Caco-2 (cell line): Measurements from ENCODE around the gene NGDN. TPM values are rescaled to one million over a fixed set of nuclear protein-coding genes. Genes with fewer than 3 reads are reported as not detected.
A peak's percentile ranks its signal among the peaks of the same experiment; 100 is the strongest.

Source experiments
- BruUV-seq: library from RNA; stranded (reverse); fragments of 400-500 nt; replicated peaks from 2 replicates; lab custom pipeline; 2021; lab: Mats Ljungman, UMichigan
- CTCF ChIA-PET: fragments of 300-600 bp; sonication (Branson Sonifier 250); formaldehyde crosslinking; loops from one replicate; lab custom pipeline; 2022; ENCODE audit warnings: antibody characterized with exemption; lab: Charles Lee
- POLR2A ChIA-PET: fragments of 300-600 bp; sonication (Branson Sonifier 250); formaldehyde crosslinking; loops from one replicate; lab custom pipeline; 2022; ENCODE audit warnings: antibody characterized with exemption; lab: Charles Lee
- DNase-seq, 2 experiments: peaks; one replicate each; pipeline versions ENCODE4 v3.0.0 to v3.0.0-alpha.2; 2020 to 2022
- H3K27me3 ChIP-seq: replicated peaks from 2 replicates; pipeline ENCODE4 v1.6.0; 2011; ENCODE audit warnings: low read length; ENCODE audit not compliant: control insufficient read depth, insufficient read depth
- H3K36me3 ChIP-seq: 2 replicates; pipeline ENCODE4 v1.5.1; 2011; ENCODE audit warnings: low read length; ENCODE audit not compliant: control insufficient read depth, insufficient read depth
- H3K4me1 ChIP-seq: fragments of 250-450 bp; sonication (Bioruptor Pico); 2 replicates; pipeline ENCODE4 v1.5.1; 2020; ENCODE audit warnings: mild to moderate bottlenecking
- H3K4me3 ChIP-seq: 2 replicates; pipeline ENCODE4 v1.5.1; 2011; ENCODE audit warnings: low read depth, mild to moderate bottlenecking, control low read depth, low read length
- H3K9me3 ChIP-seq: fragments of 250-450 bp; sonication (Bioruptor Pico); 2 replicates; pipeline ENCODE4 v1.5.1; 2020; ENCODE audit warnings: mild to moderate bottlenecking, moderate library complexity
- H3K27ac Mint-ChIP-seq: one replicate; pipeline ENCODE4 v1.8.0; 2022; ENCODE audit warnings: mixed read lengths; ENCODE audit not compliant: unreplicated experiment
- H3K27me3 Mint-ChIP-seq: one replicate; pipeline ENCODE4 v1.8.0; 2022; ENCODE audit warnings: mixed read lengths; ENCODE audit not compliant: insufficient read depth, unreplicated experiment
- H3K36me3 Mint-ChIP-seq: one replicate; pipeline ENCODE4 v1.8.0; 2022; ENCODE audit warnings: mild to moderate bottlenecking, mixed read lengths; ENCODE audit not compliant: insufficient read depth, unreplicated experiment
- H3K4me1 Mint-ChIP-seq: one replicate; pipeline ENCODE4 v1.8.0; 2022; ENCODE audit warnings: low read depth, mixed read lengths; ENCODE audit not compliant: unreplicated experiment
- H3K4me3 Mint-ChIP-seq: one replicate; pipeline ENCODE4 v1.8.0; 2022; ENCODE audit warnings: mild to moderate bottlenecking, moderate library complexity, mixed read lengths; ENCODE audit not compliant: unreplicated experiment
- H3K9me3 Mint-ChIP-seq: one replicate; pipeline ENCODE4 v1.8.0; 2022; ENCODE audit warnings: mixed read lengths; ENCODE audit not compliant: unreplicated experiment
- CTCF ChIP-seq, 2 experiments: fragments of 200-600 bp in 1 of 2; IDR thresholded peaks; 1 replicate in 1 of 2; 2 replicates in 1 of 2; pipeline versions ENCODE4 v1.5.1 to v1.8.0; 2011 to 2022; ENCODE audit warnings: antibody characterized with exemption in 1 of 2, control low read depth in 1 of 2, inconsistent platforms in 1 of 2, low read depth in 1 of 2, low read length in 1 of 2, mild to moderate bottlenecking in 1 of 2, moderate library complexity in 1 of 2; ENCODE audit not compliant: insufficient read depth in 1 of 2, severe bottlenecking in 1 of 2, unreplicated experiment in 1 of 2
- intact Hi-C: fragments of 100-400 bp; cut with micrococcal nuclease; formaldehyde crosslinking; loops from one replicate; pipeline ENCODE4 v1.10.0; 2022; ENCODE audit not compliant: unreplicated experiment
- total RNA-seq: library from RNA; stranded (reverse); gene quantifications from 2 replicates; pipeline ENCODE4 v1.2.3, GENCODE V29; 2022

The NGDN gene
- total RNA-seq, 1 experiment from 2014 or later, result 55.0 TPM

GRCh38 chr14:23492618-23493272 is 23.2 kb downstream of the NGDN start:
- DNase-seq, result no peak
- H3K27ac Mint-ChIP-seq, result no peak overlapping the region
- H3K4me1 Mint-ChIP-seq, result peaks cover 10% of the 10 kb centered on the region
- ChIA-PET CTCF (no interaction called here), POLR2A (no interaction called here)
- Histone ChIP-seq H3K27me3 (no peaks in the 10 kb centered on the region), H3K4me1 (peaks cover 4% of the 10 kb centered on the region; the same call in 1 of the 2 replicates), H3K4me3 (no peak overlapping the region), H3K9me3 (no peaks in the 10 kb centered on the region), H3K36me3 (no peaks in the 10 kb centered on the region)
- no peaks in the 10 kb centered on the region for H3K36me3 Mint-ChIP-seq
- no peaks in the 10 kb centered on the region for H3K9me3 Mint-ChIP-seq
- no peaks in the 10 kb centered on the region for H3K27me3 Mint-ChIP-seq
- no peak for TF ChIP-seq CTCF (IDR thresholded peaks at IDR 0.05; ENCODE audit: insufficient read depth in 1 of 2, low read depth in 1 of 2, low read length in 1 of 2, severe bottlenecking in 1 of 2, unreplicated experiment in 1 of 2)
- no peak overlapping the region for H3K4me3 Mint-ChIP-seq
- BruUV-seq, result no TSS peak
- intact Hi-C loops, result no loop called here

- no peaks in the 10 kb centered on the region for H3K27me3 Mint-ChIP-seq
- no TSS peak for BruUV-seq
- H3K9me3 Mint-ChIP-seq, result no peaks in the 10 kb centered on the region
- CTCF ChIA-PET, result interaction anchor here (1.0 kb wide), 1 partner anchor 65 kb away, joined by 4 read pairs; no protein-coding TSS in a partner anchor
- DNase-seq, result peak; percentile 31 to 44
- H3K4me1 ChIP-seq, result peaks cover 4% of the 10 kb centered on the region; the same call in 1 of the 2 replicates
- POLR2A ChIA-PET, result no interaction called here
- no peaks in the 10 kb centered on the region for H3K9me3 ChIP-seq
- no peak for TF ChIP-seq CTCF (IDR thresholded peaks at IDR 0.05; ENCODE audit: insufficient read depth in 1 of 2, low read depth in 1 of 2, low read length in 1 of 2, severe bottlenecking in 1 of 2, unreplicated experiment in 1 of 2)
- peaks cover 10% of the 10 kb centered on the region for H3K4me1 Mint-ChIP-seq
- H3K4me3 ChIP-seq, result no peak overlapping the region
- H3K36me3 Mint-ChIP-seq, result no peaks in the 10 kb centered on the region
- no peak overlapping the region for H3K27ac Mint-ChIP-seq
- H3K36me3 ChIP-seq, result no peaks in the 10 kb centered on the region
- no peak overlapping the region for H3K4me3 Mint-ChIP-seq
- H3K27me3 ChIP-seq, result no peaks in the 10 kb centered on the region
- intact Hi-C loops, result no loop called here
Observed at GRCh38 chr14:23494223-23494622, 24.7 kb downstream of the NGDN start.

- POLR2A ChIA-PET, result no interaction called here
- BruUV-seq, result no TSS peak
- intact Hi-C loops, result no loop called here
Observed at GRCh38 chr14:23512156-23512555, 42.7 kb downstream of the NGDN start.

More at GRCh38 chr14:23512156-23512555, 42.7 kb downstream of the NGDN start:
- Histone ChIP-seq H3K4me3 (no peak overlapping the region), H3K36me3 (no peaks in the 10 kb centered on the region), H3K4me1 (no peaks in the 10 kb centered on the region), H3K9me3 (no peaks in the 10 kb centered on the region), H3K27me3 (no peaks in the 10 kb centered on the region)
- no peaks in the 10 kb centered on the region for H3K4me1 Mint-ChIP-seq
- no peaks in the 10 kb centered on the region for H3K9me3 Mint-ChIP-seq
- DNase-seq, result no peak
- no peak overlapping the region for H3K27ac Mint-ChIP-seq
- H3K27me3 Mint-ChIP-seq, result no peaks in the 10 kb centered on the region
- no peaks in the 10 kb centered on the region for H3K36me3 Mint-ChIP-seq
- no peak for TF ChIP-seq CTCF (IDR thresholded peaks at IDR 0.05; ENCODE audit: insufficient read depth in 1 of 2, low read depth in 1 of 2, low read length in 1 of 2, severe bottlenecking in 1 of 2, unreplicated experiment in 1 of 2)
- CTCF ChIA-PET, result no interaction called here
- no peak overlapping the region for H3K4me3 Mint-ChIP-seq
